DOHH2 (cell line): Measurements from ENCODE around the gene APBA3.

Experiments used
- H3F3A ChIP-seq: fragments of 200-600 bp; sonication (generic), shearing (Covaris generic); 2 replicates; pipeline ENCODE4 v1.6.0; 2016; ENCODE audit warnings: antibody characterized with exemption, mild to moderate bottlenecking; ENCODE audit not compliant: control insufficient read depth, insufficient read depth
- H3K27ac ChIP-seq: fragments of 200-600 bp; sonication (generic); 2 replicates; pipeline ENCODE4 v1.5.1; 2014; ENCODE audit warnings: low read depth, mild to moderate bottlenecking, low read length, moderate library complexity
- H3K27me3 ChIP-seq: fragments of 200-600 bp; sonication (generic); 2 replicates; pipeline ENCODE4 v1.6.1; 2014; ENCODE audit warnings: mild to moderate bottlenecking, low read length, mixed read lengths; ENCODE audit not compliant: control insufficient read depth
- H3K36me3 ChIP-seq: fragments of 200-600 bp; sonication (generic); 2 replicates; pipeline ENCODE4 v1.6.1; 2014; ENCODE audit warnings: mild to moderate bottlenecking, low read length, moderate library complexity, mixed read lengths; ENCODE audit not compliant: control insufficient read depth
- H3K4me1 ChIP-seq: fragments of 200-600 bp; sonication (generic); 2 replicates; pipeline ENCODE4 v1.6.1; 2014; ENCODE audit warnings: mild to moderate bottlenecking, low read length, mixed read lengths; ENCODE audit not compliant: control insufficient read depth
- H3K4me2 ChIP-seq: fragments of 200-600 bp; sonication (generic); 2 replicates; pipeline ENCODE4 v1.6.0; 2014; ENCODE audit warnings: mild to moderate bottlenecking, low read length, moderate library complexity
- H3K4me3 ChIP-seq: fragments of 200-600 bp; sonication (generic); 2 replicates; pipeline ENCODE4 v1.5.1; 2014; ENCODE audit warnings: mild to moderate bottlenecking, low read length, mixed read lengths
- H3K79me2 ChIP-seq: fragments of 200-600 bp; sonication (generic); 2 replicates; pipeline ENCODE4 v1.6.1; 2014; ENCODE audit warnings: mild to moderate bottlenecking, low read length, mixed read lengths; ENCODE audit not compliant: control insufficient read depth
- H3K9me2 ChIP-seq: fragments of 200-600 bp; sonication (generic); replicated peaks from 2 replicates; pipeline ENCODE4 v1.6.1; 2014; ENCODE audit warnings: mild to moderate bottlenecking, low read length, mixed read lengths; ENCODE audit not compliant: control insufficient read depth
- H3K9me3 ChIP-seq: fragments of 200-600 bp; sonication (generic); 2 replicates; pipeline ENCODE4 v1.6.1; 2014; ENCODE audit warnings: antibody characterized with exemption, low read length, mixed read lengths; ENCODE audit not compliant: control insufficient read depth, insufficient read depth
- H4K20me1 ChIP-seq: fragments of 200-600 bp; sonication (generic); 2 replicates; pipeline ENCODE4 v1.6.0; 2014; ENCODE audit warnings: low read depth, mild to moderate bottlenecking, antibody characterized with exemption, low read length, moderate library complexity; ENCODE audit not compliant: control insufficient read depth, insufficient read depth
- CTCF ChIP-seq: fragments of 200-600 bp; sonication (generic); IDR thresholded peaks from one replicate; pipeline ENCODE4 v1.5.1; 2014; ENCODE audit warnings: antibody characterized with exemption, mild to moderate bottlenecking, low read depth, low read length; ENCODE audit not compliant: poor library complexity, severe bottlenecking
- EZH2phosphoT487 ChIP-seq: fragments of 200-600 bp; sonication (generic); IDR thresholded peaks from 2 replicates; pipeline ENCODE4 v1.6.1; 2017; ENCODE audit warnings: borderline replicate concordance, mild to moderate bottlenecking, antibody characterized with exemption, low read length, moderate library complexity, mixed read lengths

The APBA3 gene

GRCh38 chr19:3808420-3809143 is 47.1 kb upstream of the APBA3 start:
- Histone ChIP-seq H3K4me1 (peaks cover 31% of the 10 kb centered on the region), H3K27ac (no peak overlapping the region), H3K9me3 (peaks cover 4% of the 10 kb centered on the region; the same call in 1 of the 2 replicates), H3K4me2 (no peak overlapping the region), H3K36me3 (no peaks in the 10 kb centered on the region), H3K79me2 (no peaks in the 10 kb centered on the region), H3K4me3 (no peak overlapping the region), H4K20me1 (no peaks in the 10 kb centered on the region), H3K9me2 (no peaks in the 10 kb centered on the region), H3K27me3 (peaks cover 15% of the 10 kb centered on the region), H3F3A (no peaks in the 10 kb centered on the region; the same call in 1 of the 2 replicates)
- TF ChIP-seq EZH2phosphoT487 (no peak), CTCF (no peak)

GRCh38 chr19:3807574-3808354 is 46.3 kb upstream of the APBA3 start:
- Histone ChIP-seq H3K27ac (no peak overlapping the region), H3K9me3 (peaks cover 4% of the 10 kb centered on the region; the same call in 1 of the 2 replicates), H3F3A (no peaks in the 10 kb centered on the region; the same call in 1 of the 2 replicates), H4K20me1 (no peaks in the 10 kb centered on the region), H3K79me2 (no peaks in the 10 kb centered on the region), H3K4me3 (no peak overlapping the region), H3K9me2 (no peaks in the 10 kb centered on the region), H3K4me2 (no peak overlapping the region), H3K27me3 (peaks cover 15% of the 10 kb centered on the region), H3K36me3 (no peaks in the 10 kb centered on the region), H3K4me1 (peaks cover 26% of the 10 kb centered on the region)
- TF ChIP-seq CTCF (no peak), EZH2phosphoT487 (no peak)

DNA sequence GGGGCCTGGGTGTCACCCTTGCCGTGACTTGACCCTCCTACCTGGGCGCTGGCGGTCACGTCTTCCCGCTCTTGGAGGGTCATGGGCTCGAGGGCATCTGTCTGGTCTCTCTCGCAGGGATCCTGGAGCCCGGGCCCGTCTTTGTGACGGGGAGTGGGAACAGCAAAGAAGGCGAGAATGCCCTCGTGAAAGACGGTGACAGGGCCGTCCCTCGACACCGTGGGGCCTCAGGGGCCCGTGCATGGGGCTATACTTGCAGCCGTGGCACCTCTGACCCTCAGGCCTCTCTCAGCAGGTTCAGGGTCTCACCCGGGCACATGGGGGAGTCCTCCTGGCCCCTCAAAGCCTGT is 45.6 kb upstream of the APBA3 start:
- Histone ChIP-seq H3K79me2 (no peaks in the 10 kb centered on the region), H3K9me3 (peaks cover 4% of the 10 kb centered on the region; the same call in 1 of the 2 replicates), H3K27ac (no peak overlapping the region), H3F3A (no peaks in the 10 kb centered on the region; the same call in 1 of the 2 replicates), H3K4me3 (no peak overlapping the region), H3K27me3 (peaks cover 18% of the 10 kb centered on the region), H4K20me1 (no peaks in the 10 kb centered on the region), H3K4me2 (no peak overlapping the region), H3K36me3 (no peaks in the 10 kb centered on the region), H3K4me1 (peaks cover 19% of the 10 kb centered on the region), H3K9me2 (no peaks in the 10 kb centered on the region)
- TF ChIP-seq CTCF: no peak
- TF ChIP-seq EZH2phosphoT487: no peak
